Activated B cell treated with CpG ODN at 0.5 μM for 24 hours (primary cell): ENCODE data around the gene FIGNL1. TPM values are rescaled to one million over a fixed set of nuclear protein-coding genes. Genes with fewer than 3 reads are reported as not detected.
A peak's percentile ranks its signal among the peaks of the same experiment; 100 is the strongest.

Experiments
- ATAC-seq: fragments of 200-7000 bp; cut with Tn5 transposase; one replicate; pipeline ENCODE4 v1.10.0; 2021; ENCODE audit warnings: low read depth, mild to moderate bottlenecking, moderate library complexity
- CTCF ChIA-PET: fragments of 350-600 bp; sonication (Branson Sonifier 250); formaldehyde crosslinking; loops from one replicate; lab custom pipeline; 2021; ENCODE audit warnings: antibody characterized with exemption; lab: Charles Lee
- POLR2A ChIA-PET: fragments of 350-600 bp; sonication (Branson Sonifier 250); formaldehyde crosslinking; loops from one replicate; lab custom pipeline; 2021; ENCODE audit warnings: antibody characterized with exemption; lab: Charles Lee
- DNase-seq: peaks from one replicate; pipeline ENCODE4 v3.0.0; 2022
- H3K27ac Mint-ChIP-seq: one replicate; pipeline ENCODE4 v1.8.0; 2020; ENCODE audit warnings: mixed read lengths
- H3K27me3 Mint-ChIP-seq: one replicate; pipeline ENCODE4 v1.8.0; 2021; ENCODE audit warnings: mixed read lengths
- H3K36me3 Mint-ChIP-seq: one replicate; pipeline ENCODE4 v1.8.0; 2021; ENCODE audit warnings: low read depth, mixed read lengths
- H3K4me1 Mint-ChIP-seq: one replicate; pipeline ENCODE4 v1.8.0; 2021; ENCODE audit warnings: mixed read lengths
- H3K4me3 Mint-ChIP-seq: one replicate; pipeline ENCODE4 v1.8.0; 2020; ENCODE audit warnings: mild to moderate bottlenecking, mixed read lengths
- H3K9me3 Mint-ChIP-seq: one replicate; pipeline ENCODE4 v1.8.0; 2020; ENCODE audit warnings: mixed read lengths
- CTCF ChIP-seq: fragments of 200-600 bp; IDR thresholded peaks from one replicate; pipeline ENCODE4 v1.8.0; 2022; ENCODE audit warnings: antibody characterized with exemption, mild to moderate bottlenecking
- intact Hi-C: fragments of 100-400 bp; cut with micrococcal nuclease; formaldehyde crosslinking; loops from one replicate; pipeline ENCODE4 v1.15.1; 2024
- total RNA-seq: library from RNA; stranded (reverse); gene quantifications from 2 replicates; pipeline ENCODE4 v1.2.3, GENCODE V29; 2022

Gene FIGNL1
- total RNA-seq, 1 donor from 2014 or later: 15.4 TPM

GRCh38 chr7:50411332-50411731 is 38.8 kb downstream of the FIGNL1 start:
- DNase-seq: no peak
- Mint-ChIP-seq H3K4me1 (peaks cover 98% of the 10 kb centered on the region), H3K9me3 (no peaks in the 10 kb centered on the region), H3K27me3 (no peaks in the 10 kb centered on the region), H3K4me3 (peak overlapping the region; percentile 56), H3K27ac (peak overlapping the region; percentile 94), H3K36me3 (no peaks in the 10 kb centered on the region)
- TF ChIP-seq CTCF: no peak
- CTCF ChIA-PET: interaction anchor here (0.6 to 2.1 kb wide), 5 partner anchors 10 to 319 kb away, joined by 3 to 7 read pairs (median 4); no protein-coding TSS in a partner anchor
- POLR2A ChIA-PET: interaction anchor here (0.6 to 4.3 kb wide), 31 partner anchors 8 to 291 kb away, joined by 3 to 25 read pairs (median 4); partner anchors contain the start of genes FIGNL1 and IKZF1
- intact Hi-C loops: loop anchor here (2.0 to 5.0 kb wide), 2 partner anchors 107 to 144 kb away; partner anchors contain the start of gene IKZF1
- ATAC-seq: peak; percentile 32

GRCh38 chr7:50409856-50410745 is 40.0 kb downstream of the FIGNL1 start:
- POLR2A ChIA-PET: interaction anchor here (0.5 to 4.3 kb wide), 23 partner anchors 9 to 261 kb away, joined by 3 to 25 read pairs (median 4); partner anchors contain the start of gene FIGNL1
- H3K27me3 Mint-ChIP-seq: no peaks in the 10 kb centered on the region
- ATAC-seq (peak; percentile 70), DNase-seq (peak; percentile 58)
- CTCF ChIA-PET: interaction anchor here (0.6 to 1.5 kb wide), 2 partner anchors 204 to 265 kb away, joined by 4 to 7 read pairs; no protein-coding TSS in a partner anchor
- intact Hi-C loops: loop anchor here (1.0 to 5.0 kb wide), 4 partner anchors 13 to 262 kb away; partner anchors contain the start of gene IKZF1
- peaks cover 98% of the 10 kb centered on the region for H3K4me1 Mint-ChIP-seq
- TF ChIP-seq CTCF: no peak
- H3K9me3 Mint-ChIP-seq: no peaks in the 10 kb centered on the region
- H3K4me3 Mint-ChIP-seq: peak overlapping the region; percentile 56
- peak overlapping the region; percentile 94 for H3K27ac Mint-ChIP-seq
- peaks cover 5% of the 10 kb centered on the region for H3K36me3 Mint-ChIP-seq

GRCh38 chr7:50406935-50407334 is 43.2 kb downstream of the FIGNL1 start:
- peak overlapping the region; percentile 36 for H3K4me3 Mint-ChIP-seq
- intact Hi-C loops: loop anchor here (1.0 kb wide), 1 partner anchor 9 kb away; no protein-coding TSS in a partner anchor
- peaks cover 33% of the 10 kb centered on the region for H3K36me3 Mint-ChIP-seq
- no peaks in the 10 kb centered on the region for H3K9me3 Mint-ChIP-seq
- ChIA-PET CTCF (interaction anchor here (1.4 to 1.9 kb wide), 2 partner anchors 11 to 202 kb away, joined by 4 to 7 read pairs; no protein-coding TSS in a partner anchor), POLR2A (interaction anchor here (0.6 to 2.5 kb wide), 6 partner anchors 9 to 68 kb away, joined by 3 to 17 read pairs (median 4); no protein-coding TSS in a partner anchor)
- H3K4me1 Mint-ChIP-seq: peaks cover 100% of the 10 kb centered on the region
- H3K27ac Mint-ChIP-seq: peak overlapping the region; percentile 94
- no peak for TF ChIP-seq CTCF
- DNase-seq (no peak), ATAC-seq (no peak)
- H3K27me3 Mint-ChIP-seq: no peaks in the 10 kb centered on the region

GRCh38 chr7:50405221-50405620 is 44.9 kb downstream of the FIGNL1 start:
- Mint-ChIP-seq H3K27me3 (no peaks in the 10 kb centered on the region), H3K9me3 (no peaks in the 10 kb centered on the region), H3K27ac (peak overlapping the region; percentile 94), H3K36me3 (peaks cover 50% of the 10 kb centered on the region), H3K4me1 (peaks cover 91% of the 10 kb centered on the region), H3K4me3 (peak overlapping the region; percentile 73)
- no peak for DNase-seq
- POLR2A ChIA-PET: interaction anchor here (0.6 to 2.3 kb wide), 10 partner anchors 8 to 263 kb away, joined by 3 to 10 read pairs (median 4); no protein-coding TSS in a partner anchor
- no peak for TF ChIP-seq CTCF
- CTCF ChIA-PET: interaction anchor here (0.9 to 1.9 kb wide), 4 partner anchors 13 to 200 kb away, joined by 4 to 7 read pairs (median 5); no protein-coding TSS in a partner anchor
- intact Hi-C loops: loop anchor here (1.0 kb wide), 1 partner anchor 9 kb away; no protein-coding TSS in a partner anchor
- ATAC-seq: peak; percentile 40
